HEK293T (cell line): ENCODE data around the gene TXNL4A.

Experiments
- FOXK2 ChIP-seq: fragments of 450-650 bp; IDR thresholded peaks from 2 replicates; pipeline ENCODE4 v1.6.1; 2016; ENCODE audit warnings: mild to moderate bottlenecking
- FOXM1 ChIP-seq: fragments of 450-650 bp; IDR thresholded peaks from 2 replicates; pipeline ENCODE4 v1.6.1; 2017; ENCODE audit warnings: mild to moderate bottlenecking, borderline replicate concordance
- NFRKB ChIP-seq: fragments of 450-650 bp; IDR thresholded peaks from 2 replicates; pipeline ENCODE4 v1.6.1; 2016; ENCODE audit warnings: mild to moderate bottlenecking, moderate library complexity
- ZNF384 ChIP-seq: fragments of 450-650 bp; IDR thresholded peaks from 2 replicates; pipeline ENCODE4 v1.6.1; 2016

GRCh38 chr18:79973517-79973916, 14.8 kb downstream of the TXNL4A start:
- TF ChIP-seq FOXM1: no peak
- TF ChIP-seq NFRKB: no peak
- TF ChIP-seq ZNF384: no peak
- no peak for TF ChIP-seq FOXK2
